CD4-positive, alpha-beta T cell treated with Interferon gamma for 1 hour (primary cell): ENCODE data around the gene ECSIT.
A peak's percentile ranks its signal among the peaks of the same experiment; 100 is the strongest.
"Not testable (repeated sequence)": the region's sequence is repeated elsewhere in the genome, so short reads cannot be mapped to it uniquely, and the experiment has no call there.

ENCODE experiments used
- DNase-seq: peaks from one replicate; pipeline ENCODE4 v3.0.0-alpha.2; 2020

ECSIT gene

DNA sequence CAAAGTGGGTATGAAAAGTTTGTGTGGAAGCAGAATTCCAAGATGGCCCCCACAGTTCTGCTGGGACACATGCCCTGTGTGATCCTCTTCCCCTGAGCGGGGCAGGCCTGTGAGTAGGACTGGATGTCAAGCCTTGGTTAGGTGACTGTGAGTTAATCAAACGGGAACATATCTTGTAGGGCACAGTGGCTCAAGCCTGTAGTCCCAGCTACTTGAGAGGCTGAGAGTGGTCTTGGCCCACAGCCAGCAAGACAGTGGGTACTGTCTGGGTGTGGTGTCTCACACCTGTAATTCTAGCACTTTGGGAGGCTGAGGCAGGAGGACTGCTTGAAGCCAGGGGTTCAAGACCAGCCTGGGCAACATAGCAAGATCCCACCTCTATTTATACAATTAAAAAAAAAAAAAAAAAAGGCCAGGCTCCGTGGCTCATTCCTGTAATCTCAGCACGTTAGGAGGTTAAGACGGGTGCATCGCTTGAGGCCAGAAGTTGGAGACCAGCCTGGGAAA is 29.7 kb downstream of the ECSIT start:
- DNase-seq, result no peak

DNA sequence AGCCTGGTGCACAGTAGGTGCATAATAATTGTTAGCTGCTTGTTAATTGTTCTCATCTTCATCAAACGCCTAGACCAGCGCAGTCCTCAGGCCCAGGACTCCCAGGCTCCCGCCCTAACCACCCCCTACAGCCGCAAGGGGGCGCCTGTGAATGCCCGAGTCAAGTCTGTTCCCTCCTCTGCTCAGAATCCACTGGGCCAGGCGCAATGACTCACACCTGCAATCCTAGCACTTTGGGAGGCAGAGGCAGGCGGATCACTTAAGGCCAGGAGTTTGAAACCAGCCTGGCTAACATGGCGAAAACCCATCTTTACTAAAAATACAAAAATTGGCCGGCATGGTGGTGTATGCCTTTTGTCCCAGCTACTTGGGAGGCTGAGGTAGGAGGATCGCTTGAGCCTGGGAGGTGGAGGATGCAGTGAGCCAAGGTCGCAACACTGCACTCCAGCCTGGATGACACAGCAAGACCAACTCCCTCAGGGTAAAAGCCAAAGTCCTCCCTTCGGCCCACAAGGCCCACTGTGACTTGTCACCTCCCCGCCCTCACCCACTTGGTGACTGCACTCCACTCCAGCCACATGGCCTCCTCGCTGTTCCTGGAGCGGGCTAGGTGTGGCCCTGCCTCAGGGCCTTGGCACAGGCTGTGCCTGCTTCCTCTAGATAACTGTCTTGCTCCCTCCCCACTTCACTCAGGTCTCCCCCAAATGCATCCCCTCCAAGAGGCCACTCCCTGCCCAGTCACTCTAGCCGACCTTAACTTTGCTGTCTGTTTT is 32.4 kb downstream of the ECSIT start:
- DNase-seq, result peak; percentile 52

DNA sequence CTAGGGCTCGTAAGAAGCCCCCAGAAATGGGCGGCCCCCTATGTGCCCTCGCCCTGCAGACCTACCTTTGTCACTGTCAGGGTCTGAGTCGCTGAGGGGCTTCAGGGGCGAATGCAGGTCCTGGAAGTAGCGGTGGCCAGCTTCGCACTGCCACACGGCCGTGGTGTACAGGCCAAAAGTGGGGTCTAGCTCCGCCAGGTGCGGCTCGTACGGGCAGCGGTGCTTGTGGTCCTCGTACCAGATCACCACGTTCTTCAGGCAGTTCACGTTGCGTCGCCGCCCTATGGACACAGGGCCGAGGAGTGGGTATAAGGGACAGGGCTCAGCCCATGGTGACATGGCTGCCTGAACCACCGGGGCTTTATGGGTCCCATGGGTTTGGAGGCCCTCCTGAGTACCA is 33.0 kb downstream of the ECSIT start:
- no peak for DNase-seq

DNA sequence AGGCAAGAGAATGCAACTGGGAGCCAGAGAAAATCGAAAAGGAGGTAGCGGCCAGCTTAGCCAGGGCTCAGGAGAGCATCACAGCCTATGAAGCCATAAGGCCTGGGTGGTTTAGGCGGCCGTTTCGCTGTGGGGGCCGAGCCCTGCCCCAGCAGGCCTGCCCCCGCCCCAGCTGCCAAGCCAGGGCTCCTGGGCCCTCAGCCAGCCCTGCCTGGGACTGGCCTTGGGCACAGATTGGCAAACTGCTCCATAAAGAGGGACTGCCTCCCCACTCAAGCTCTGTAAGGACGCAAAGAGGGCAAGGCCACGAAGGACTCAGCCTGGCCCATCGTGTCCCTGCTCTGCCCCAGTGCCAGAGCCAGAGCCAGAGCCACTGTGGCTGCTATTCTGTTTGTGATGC is 33.5 kb downstream of the ECSIT start:
- no peak for DNase-seq

DNA sequence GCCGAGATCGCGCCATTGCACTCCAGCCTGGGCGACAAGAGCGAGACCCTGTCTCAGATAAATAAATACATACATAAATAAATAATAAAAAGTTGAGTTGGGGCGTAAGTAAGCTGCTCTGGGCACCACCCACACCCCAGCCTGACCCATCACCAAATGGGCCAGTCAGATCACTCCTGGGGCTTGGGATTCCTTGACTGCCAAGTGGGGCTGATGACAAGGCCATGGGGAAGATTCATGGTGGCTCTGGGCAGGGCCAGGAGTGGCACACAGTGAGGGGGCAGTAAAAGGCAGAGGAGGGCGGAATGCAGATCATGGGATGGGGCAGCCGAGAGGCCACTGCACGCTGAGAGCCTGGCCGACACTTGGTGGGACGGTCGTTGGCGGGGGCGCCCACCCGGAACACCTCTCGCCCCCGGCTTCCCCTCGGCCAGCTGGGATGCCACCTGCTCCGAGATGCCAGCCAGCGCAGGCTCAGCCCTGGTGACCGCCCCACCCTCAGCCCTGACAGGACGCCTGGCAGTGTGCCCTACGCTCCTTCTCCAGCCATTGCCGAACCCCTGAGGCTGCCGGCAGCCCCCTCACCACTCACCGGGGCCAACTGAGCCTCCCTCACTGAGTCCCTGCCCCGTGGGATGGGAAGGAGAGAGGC is 34.2 kb downstream of the ECSIT start:
- no peak for DNase-seq

DNA sequence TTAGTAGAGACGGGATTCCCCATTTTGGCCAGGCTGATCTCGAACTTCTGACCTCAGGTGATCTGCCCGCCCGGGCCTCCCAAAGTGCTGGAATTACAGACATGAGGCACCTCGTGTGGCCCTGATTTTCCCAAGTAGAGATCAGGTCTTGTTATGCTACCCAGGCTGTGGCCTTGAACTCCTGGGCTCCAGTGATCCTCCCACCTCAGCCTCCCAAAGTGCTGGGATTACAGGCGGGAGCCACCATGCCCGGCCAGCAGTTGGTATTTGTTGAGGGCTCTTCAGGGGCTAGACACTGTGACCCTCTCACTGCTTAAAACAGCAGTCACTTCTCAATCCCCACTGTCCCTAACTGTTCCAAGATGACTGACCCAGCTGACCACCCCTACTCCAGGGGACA is 39.6 kb downstream of the ECSIT start:
- no peak for DNase-seq

DNA sequence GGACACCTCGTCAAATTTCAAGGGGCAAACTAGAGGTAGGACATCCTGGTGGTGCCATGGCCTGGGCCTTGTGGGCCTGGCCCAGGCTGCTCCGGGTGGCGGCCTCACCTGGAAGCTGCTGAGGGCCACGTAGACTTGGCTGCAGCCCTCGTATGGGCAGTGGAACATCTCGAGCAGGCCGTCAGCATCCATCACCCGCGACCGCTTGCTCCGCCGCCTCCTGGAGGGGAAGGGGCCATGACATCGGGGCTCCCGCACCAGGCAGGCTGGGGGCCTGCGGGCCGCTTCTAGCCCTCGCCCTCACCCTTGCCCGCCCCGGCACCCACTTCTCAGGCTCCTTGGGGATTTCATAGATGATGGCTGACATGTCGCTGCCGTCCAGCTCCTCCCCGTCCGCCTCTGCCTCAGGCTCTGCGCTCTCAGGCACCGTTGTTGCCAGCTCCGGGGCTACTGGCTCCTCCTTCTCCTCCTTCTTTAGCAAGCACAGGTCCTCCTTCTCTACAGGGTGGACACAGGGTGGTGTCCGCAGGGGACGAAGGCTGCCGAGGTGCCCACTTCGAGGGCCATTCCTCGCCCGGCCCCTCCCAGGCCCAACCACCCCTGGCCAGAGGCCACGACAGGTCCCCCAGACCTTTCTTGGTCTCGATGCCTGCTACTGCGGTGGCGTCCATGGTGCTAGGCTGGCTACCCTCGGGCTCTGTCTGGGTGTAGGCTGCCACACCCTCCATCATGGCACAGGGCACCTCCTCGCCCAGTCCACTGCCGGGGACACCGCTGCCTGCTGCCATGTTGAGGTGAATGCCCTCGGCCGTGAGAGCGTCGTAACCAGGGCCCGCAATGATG is 42.1 kb downstream of the ECSIT start:
- DNase-seq, result no peak

DNA sequence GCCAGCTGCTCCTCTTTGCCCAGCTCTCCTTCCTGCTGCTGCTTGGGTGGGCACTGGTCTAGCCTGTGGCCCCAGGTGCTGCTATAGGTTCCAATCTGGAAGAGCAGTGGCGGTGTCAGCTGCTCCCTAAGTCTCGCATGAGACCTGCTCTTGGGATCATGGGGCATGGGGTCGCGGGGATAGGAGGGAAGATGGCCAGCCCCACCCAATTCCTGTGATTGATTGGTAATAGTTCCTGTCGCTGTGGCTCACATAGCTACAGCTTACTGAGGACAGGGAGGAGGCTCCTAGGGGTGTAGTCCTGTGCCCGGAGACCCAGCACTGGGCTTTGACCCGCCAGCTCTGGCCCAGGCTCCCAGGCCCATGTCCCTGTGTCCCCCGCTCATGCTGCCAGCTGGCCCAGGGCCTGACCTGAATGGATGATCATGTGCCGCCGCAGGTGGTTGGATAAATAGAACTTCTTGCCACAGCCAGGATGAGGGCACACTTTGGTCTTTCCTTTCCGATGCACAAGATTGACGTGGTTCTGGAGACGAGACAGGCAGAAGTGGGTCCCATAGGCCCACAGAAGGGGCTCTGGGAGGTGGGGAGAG is 43.6 kb downstream of the ECSIT start:
- DNase-seq, result no peak

DNA sequence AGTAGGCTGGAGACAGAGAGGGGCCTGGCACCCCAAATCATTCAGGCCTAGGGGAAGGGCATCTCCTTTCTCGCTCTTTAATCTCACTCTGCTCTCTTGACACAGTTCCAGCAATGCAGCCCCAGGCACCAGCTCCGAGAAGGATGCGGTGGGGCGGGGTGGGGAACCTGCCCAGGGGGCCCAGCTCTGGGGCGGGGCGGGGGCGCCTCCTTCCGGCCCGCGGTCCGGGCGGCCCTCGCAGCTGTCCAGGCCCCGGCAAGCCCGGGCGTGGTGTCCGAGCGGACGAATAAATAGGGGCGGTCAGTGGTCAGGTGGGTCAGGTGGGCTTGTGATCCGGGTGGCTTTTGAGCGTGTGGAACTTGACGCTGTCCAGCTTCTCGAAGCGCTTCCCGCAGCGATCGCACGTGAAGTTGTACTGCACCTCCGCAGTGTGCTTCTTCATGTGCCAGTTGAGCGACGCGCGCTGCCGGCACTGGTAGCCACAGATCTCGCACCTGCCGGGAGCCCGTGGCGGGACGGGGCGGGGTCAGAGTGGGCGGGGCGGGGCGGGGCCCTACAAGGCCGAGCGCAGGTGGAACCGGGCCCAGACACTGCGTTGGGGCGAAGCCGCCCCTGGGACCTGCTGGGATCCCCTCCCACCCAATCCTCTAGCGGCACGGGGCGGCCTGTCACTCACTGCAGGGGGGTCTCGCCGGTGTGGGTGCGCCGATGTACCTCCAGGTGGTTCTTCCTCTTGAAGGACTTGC is 45.4 kb downstream of the ECSIT start:
- no peak for DNase-seq

DNA sequence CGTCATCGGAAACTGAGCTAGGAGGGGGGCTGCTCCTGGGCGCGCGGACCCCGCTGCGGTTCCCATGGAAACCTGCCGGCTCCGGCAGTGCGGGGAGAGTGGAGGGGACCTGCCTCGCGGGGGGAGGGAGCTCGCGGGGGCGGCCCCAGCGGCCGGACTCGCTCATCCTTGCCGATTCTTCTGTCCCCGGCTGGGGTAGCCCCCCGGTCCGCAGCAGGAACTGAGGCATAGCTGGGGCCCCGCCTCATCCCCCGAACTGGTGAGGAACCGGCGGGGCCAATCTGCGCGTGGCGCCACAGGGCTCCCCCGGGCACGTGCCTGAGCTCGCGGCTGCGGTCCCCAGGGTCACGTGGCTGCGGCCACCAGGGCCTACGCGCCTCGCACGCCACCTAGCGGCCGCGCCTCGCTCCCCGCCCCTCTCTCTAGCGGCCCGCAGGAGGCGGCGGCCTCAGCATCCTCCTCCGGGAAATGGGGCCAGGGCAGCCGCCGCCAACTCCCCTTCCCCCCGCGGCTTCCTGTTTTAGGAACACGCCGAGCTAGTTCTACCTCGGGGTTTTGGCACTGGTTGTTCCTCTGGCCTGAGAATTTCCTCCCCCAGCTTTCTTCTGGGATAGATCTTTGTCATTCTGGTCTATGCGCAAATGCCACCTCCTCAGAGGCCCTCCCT is 46.4 kb downstream of the ECSIT start:
- DNase-seq, result peak; percentile 84

DNA sequence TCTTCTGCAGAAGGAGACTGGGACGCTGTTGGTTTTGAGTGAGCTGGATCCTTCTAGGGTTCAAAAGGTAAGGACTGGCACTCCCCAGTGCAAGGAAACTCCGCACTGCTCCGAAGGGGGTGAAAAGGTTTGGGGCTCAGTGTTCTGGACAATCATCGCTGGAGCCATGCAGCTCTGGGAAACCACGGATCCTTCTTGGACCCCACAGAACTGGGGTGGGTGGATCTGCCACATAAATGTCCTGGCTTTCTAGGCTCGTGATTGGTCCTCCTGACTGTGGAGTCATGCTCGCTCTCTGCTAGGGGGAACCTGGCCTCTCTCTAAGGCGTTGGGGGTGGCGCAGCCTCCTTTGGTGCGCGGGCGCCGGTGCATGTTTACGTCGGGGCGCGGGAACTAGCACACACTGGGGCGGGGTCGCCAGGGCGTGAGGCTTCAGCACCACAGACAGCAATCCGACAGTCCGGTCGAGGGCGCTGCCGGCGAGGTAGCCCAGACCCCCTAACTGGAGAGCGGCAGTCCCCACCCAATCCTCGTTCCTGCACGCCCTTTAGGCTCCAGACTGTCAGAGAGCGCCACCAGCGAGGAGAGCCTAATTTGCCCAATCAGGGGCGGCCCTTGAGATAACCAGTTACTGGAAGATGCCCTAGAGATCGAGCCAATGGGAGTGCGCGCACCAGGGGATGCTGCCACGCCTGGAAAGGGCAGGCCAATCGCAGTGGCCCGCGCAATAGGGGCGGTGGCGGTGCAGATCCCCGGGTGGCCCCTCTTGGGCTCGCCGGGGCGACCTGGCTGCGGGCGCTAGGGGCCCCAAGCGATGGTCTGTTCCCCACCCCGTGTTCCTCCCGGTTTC is 47.2 kb downstream of the ECSIT start:
- peak; percentile 67 for DNase-seq

DNA sequence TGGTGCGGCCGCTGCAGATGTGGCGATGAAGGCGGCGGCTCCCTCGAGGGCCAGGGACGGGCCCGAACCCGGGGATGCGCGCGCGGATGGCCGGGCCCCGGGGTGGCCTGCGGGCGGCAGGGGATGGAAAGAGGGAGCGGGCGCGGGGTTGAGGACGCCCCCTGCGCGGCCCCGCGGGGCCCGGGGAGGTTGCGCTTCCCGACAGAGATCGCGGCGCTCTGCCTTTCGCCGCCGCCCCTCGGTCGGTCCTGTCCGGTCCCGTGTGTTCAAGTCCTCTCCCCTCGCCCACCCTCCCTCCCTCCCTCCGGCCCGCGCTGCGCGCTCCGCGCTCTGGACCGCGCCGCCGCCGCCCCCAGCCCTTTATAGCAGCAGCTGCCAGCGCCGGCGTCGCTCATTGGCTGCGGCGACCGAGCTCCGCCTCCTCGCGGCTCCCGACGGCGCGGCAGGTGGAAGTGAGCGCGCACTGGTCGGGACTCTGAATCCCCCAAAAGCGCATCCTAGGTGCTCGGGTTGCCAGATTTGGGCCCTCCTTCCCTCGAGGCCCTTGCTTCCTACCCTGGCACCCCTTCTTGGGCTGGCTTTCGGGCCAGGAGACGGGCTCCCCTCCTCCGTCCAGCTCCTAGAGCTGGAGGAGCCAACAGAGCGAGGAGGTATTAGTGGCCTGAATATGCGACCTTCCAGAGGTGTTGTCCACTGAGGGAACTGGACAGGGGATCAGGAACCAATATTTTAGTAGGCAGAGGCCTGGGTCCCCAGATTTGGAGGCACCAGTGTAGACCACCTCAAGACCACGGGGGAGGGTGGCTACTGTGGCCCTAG is 48.0 kb downstream of the ECSIT start, which contains the start of gene ELAVL3:
TSS of gene ELAVL3 (minus strand) at position 332 of the 819 bp plus-strand sequence. CDS start 438 bp downstream, outside the sequence.
- no peak for DNase-seq

DNA sequence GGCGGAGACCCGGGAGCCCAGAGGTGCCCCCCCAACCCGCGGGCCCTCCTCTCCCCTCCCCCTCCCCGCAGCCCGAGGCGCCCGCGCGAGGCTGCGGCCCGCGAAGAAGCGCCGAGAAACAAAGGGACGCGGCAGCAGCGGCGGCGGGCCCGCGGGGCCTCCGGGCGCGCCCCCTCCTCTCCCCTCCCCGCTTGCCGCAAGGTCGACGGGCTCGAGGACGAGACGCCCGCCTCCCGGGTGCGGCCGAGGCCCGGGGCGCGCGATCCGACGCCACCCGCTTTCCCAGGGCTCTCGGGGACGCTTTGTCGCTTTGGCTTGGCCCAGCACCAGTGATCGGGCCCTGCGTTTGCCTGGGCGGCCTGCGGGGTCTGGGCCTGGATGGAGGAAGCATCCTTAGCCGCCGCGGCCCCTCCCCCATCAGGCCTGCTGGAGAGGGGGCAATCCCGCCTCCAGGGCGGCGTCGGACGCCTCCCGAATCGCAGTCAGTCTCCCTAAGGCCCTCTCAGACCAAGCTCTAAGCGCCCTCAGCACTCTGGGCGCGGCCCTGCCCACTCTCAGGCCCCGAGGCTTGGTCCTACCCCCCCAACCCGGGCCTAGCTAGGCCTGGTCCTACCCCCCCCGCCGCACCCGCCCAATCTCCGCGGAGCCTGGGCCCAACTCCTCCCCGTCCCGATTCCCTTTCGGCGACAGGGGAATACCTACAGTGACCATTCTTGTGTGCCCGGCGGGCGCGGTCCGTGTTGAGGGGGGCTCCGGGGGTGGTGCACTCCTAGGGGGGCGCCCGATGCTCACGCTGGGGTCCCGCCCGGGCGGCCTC is 48.8 kb downstream of the ECSIT start:
- DNase-seq, result no peak

DNA sequence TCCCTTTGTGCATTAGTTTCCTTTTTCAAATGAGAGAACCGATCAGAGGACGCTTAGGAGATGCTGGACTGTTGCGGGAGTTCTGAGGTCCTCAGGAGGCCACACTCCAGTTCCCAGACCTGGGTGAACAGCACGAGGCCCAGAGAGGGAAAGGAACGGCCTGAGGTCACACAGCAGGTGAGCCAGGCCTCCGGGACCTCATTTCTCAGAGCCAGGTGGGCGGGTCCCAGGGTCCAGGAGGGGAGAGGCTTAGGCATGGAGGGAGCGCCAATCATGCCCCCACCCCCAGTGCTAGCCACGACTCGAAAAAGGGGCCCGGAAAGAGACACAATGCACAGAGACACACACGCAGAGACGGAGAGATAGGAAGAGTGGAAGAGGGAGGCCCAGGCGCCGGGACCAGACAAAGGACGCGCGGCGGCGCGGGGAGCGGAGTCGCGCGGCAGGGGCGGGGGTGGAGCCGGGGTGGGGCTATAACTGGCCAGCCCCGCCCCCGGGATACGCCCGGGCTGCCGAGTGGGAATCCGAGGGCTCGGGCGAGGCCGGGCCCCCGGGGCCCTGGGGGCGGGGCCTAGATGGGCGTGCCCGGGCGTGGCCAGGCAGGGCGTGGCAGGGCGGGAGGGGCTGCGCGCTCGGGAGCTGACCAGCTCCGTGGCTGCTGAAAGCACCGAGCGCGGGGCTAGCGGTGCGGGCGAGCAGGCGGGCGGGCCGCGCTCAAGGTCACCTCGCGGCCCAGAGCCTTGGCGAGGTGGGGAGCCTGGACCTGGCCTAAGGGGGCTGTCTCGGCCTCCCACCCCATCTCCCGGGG is 49.6 kb downstream of the ECSIT start:
- no peak for DNase-seq

DNA sequence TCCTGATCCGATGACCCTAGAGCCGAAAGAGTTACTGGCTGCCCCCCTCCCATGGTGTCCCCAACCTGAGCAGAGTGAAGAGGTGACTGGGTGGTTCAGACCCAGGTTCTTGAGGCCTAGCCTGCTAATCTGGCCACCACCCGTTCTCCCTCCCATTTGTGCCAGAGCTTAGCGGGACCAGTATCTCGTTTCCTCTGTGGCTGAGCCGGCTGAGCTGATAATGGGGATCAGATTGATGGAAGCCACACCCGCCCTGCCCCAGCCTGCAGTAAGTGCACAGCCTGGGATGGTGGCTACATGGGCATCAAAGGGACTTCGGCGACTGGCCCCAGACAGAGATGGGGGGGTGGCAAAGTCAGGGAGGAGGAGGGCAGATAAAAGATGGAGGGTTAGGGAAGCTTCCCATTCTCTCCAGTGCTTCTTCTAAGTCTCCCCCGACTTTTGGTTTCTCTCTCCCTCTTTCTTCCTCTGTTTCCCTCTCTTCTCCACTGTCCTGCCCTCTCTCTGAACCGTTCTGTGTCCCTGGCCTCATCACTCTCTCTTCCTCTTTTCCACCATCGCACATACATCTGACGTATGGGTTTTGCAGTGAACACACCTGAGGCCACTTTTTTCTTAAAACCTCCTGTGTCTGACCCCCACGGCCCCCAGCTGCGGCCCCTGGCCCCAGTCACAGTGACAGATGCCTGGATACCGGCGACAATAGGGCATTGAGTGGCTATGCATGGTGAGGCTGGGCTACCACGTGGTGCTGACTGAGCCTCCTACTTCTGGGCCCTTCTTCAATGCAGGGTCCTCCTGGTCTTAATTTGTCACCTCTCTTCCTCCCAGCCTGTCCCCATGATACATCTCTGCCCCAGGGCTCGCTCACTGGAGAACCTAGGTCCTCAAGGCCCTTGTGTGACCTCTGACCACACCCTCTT is 50.5 kb downstream of the ECSIT start:
- DNase-seq, result no peak

DNA sequence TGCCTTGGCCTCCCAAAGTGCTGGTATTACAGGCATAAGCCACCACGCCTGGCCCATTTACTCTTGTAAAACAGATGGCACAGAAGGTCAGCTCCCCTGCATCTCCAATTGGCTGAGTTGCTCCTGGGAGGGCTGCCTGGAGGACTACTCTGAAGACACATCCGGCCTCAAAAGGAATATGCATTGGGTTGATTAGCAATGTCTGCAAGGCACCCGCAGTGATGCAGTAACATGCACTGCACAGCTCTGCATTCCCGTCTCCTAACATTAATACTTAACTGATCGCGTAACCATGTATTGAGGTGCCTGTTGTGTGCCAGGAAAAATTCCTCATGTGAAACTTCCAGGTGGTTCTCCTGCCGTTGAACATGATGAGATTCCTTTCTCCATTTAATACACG is 53.1 kb downstream of the ECSIT start:
- DNase-seq, result no peak

DNA sequence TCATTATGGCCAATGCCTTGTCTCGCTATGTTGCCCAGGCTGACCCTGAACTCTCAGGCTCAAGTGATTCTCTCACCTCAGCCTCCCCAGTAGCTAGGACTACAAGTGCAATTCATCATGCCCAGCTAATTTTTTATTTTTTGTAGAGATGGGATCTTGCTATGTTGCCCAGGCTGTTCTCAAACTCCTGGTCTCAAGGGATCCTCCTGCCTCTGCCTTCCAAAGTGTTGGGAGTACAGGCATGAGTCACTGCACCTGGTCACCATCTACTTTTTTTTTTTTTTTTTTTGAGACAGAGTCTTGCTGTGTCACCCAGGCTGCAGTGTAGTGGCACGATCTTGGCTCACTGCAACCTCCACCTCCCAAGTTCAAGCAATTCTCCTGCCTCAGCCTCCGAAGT is 53.6 kb downstream of the ECSIT start:
- DNase-seq, result not testable (repeated sequence)
